ENCODE results near the gene FBXL7. TPM values are rescaled to one million over a fixed set of nuclear protein-coding genes. Genes with fewer than 3 reads are reported as not detected.

FBXL7 gene
- total RNA-seq, 2 experiments from 2014 or later: not detected

GRCh38 chr5:15797116-15797515 is 297.1 kb downstream of the FBXL7 start:
- Mint-ChIP-seq H3K9me3 (peaks cover 2% of the 10 kb centered on the region), H3K27ac (no peak overlapping the region), H3K4me3 (no peak overlapping the region), H3K36me3 (ENCODE audit: low read depth) (no peaks in the 10 kb centered on the region), H3K27me3 (no peaks in the 10 kb centered on the region), H3K4me1 (ENCODE audit: low read depth) (no peaks in the 10 kb centered on the region)
- ChIA-PET POLR2A (no interaction called here), CTCF (interaction anchor here (1.2 kb wide), 1 partner anchor 122 kb away, joined by 4 read pairs; no protein-coding TSS in a partner anchor)
- intact Hi-C loops (cut with micrococcal nuclease): no loop called here
- ATAC-seq: no peak
- DNase-seq: no peak
- no peak for TF ChIP-seq CTCF (IDR thresholded peaks at IDR 0.05)

DNA sequence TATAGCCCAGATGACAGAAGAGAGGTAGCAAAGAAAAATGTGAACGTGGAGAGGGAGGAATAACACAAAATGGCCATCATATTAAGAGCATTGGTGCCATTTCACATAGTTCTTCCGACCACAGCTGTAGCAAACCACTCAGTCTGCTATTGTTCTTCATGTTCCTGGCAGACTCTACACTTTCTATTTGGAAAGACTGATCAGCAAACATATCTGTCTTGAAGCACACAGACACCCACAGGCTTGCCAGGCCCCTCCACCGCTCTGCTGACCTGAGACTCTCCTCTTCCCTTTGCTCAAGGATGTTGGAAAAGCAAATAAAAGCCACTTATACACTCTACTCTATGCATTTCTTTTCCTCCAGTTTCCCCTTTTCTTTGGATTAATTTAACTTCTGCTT is 298.0 kb downstream of the FBXL7 start:
- Mint-ChIP-seq H3K4me3 (no peak overlapping the region), H3K9me3 (peaks cover 2% of the 10 kb centered on the region), H3K27ac (no peak overlapping the region), H3K27me3 (no peaks in the 10 kb centered on the region), H3K36me3 (ENCODE audit: low read depth) (no peaks in the 10 kb centered on the region), H3K4me1 (ENCODE audit: low read depth) (no peaks in the 10 kb centered on the region)
- DNase-seq: no peak
- ATAC-seq: no peak
- ChIA-PET POLR2A (no interaction called here), CTCF (no interaction called here)
- no peak for TF ChIP-seq CTCF (IDR thresholded peaks at IDR 0.05)
- intact Hi-C loops (cut with micrococcal nuclease): no loop called here

- H3K9me3 Mint-ChIP-seq: peaks cover 7% of the 10 kb centered on the region
- H3K4me1 Mint-ChIP-seq (ENCODE audit: low read depth): no peaks in the 10 kb centered on the region
- no peak for TF ChIP-seq CTCF (IDR thresholded peaks at IDR 0.05)
- ATAC-seq: no peak
- ChIA-PET CTCF (no interaction called here), POLR2A (no interaction called here)
- intact Hi-C loops (cut with micrococcal nuclease): no loop called here
- H3K27ac Mint-ChIP-seq: no peak overlapping the region
- DNase-seq: no peak
- H3K4me3 Mint-ChIP-seq: no peak overlapping the region
- no peaks in the 10 kb centered on the region for H3K27me3 Mint-ChIP-seq
- no peaks in the 10 kb centered on the region for H3K36me3 Mint-ChIP-seq (ENCODE audit: low read depth)
These were observed 299.0 kb downstream of the FBXL7 start for GRCh38 chr5:15799014-15799413.

- CTCF ChIA-PET: no interaction called here
- peaks cover 7% of the 10 kb centered on the region for H3K9me3 Mint-ChIP-seq
- intact Hi-C loops (cut with micrococcal nuclease): no loop called here
- H3K4me1 Mint-ChIP-seq (ENCODE audit: low read depth): no peaks in the 10 kb centered on the region
- ATAC-seq: no peak
- no peak overlapping the region for H3K27ac Mint-ChIP-seq
- H3K4me3 Mint-ChIP-seq: no peak overlapping the region
- H3K27me3 Mint-ChIP-seq: no peaks in the 10 kb centered on the region
- POLR2A ChIA-PET: no interaction called here
- no peaks in the 10 kb centered on the region for H3K36me3 Mint-ChIP-seq (ENCODE audit: low read depth)
- no peak for TF ChIP-seq CTCF (IDR thresholded peaks at IDR 0.05)
- DNase-seq: no peak
These were observed 299.6 kb downstream of the FBXL7 start for GRCh38 chr5:15799612-15800011.

DNA sequence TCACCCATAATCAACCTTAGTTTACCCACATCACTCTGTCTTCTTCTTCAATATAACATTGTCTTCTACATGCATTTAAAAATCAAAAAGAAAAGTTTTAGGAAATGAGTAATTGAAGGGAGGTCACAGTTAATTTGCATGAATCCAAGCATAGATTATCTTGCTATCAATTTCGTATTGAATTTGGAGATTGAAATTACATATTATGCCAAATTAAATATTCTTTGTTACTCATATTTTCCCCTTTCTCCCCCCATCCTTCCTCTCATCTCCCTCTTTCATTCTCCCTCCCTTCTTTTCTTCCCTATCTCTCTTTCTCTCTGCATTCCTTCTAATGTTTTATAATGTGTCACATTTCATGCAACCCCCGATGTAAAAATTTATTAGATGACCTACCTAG is 303.3 kb downstream of the FBXL7 start:
- TF ChIP-seq CTCF (IDR thresholded peaks at IDR 0.05): no peak
- ATAC-seq (no peak), DNase-seq (no peak)
- H3K36me3 Mint-ChIP-seq (ENCODE audit: low read depth): no peaks in the 10 kb centered on the region
- no peaks in the 10 kb centered on the region for H3K27me3 Mint-ChIP-seq
- POLR2A ChIA-PET: no interaction called here
- CTCF ChIA-PET: no interaction called here
- no peaks in the 10 kb centered on the region for H3K4me1 Mint-ChIP-seq (ENCODE audit: low read depth)
- no peak overlapping the region for H3K4me3 Mint-ChIP-seq
- peaks cover 8% of the 10 kb centered on the region for H3K9me3 Mint-ChIP-seq
- no peak overlapping the region for H3K27ac Mint-ChIP-seq
- intact Hi-C loops (cut with micrococcal nuclease): no loop called here
